GM10266 (cell line): ENCODE data around the gene HID1.

Experiments used
- DNase-seq: peaks from one replicate; pipeline ENCODE4 v3.0.0; 2012; ENCODE audit errors: extremely low spot score
- TF ChIP-seq, protein P1 (sequence below): IDR thresholded peaks from 2 replicates; pipeline ENCODE4 v1.5.1; 2012; ENCODE audit warnings: mild to moderate bottlenecking, low read depth; ENCODE audit not compliant: control insufficient read depth, insufficient read depth; ENCODE audit errors: missing control alignments

The HID1 gene

DNA sequence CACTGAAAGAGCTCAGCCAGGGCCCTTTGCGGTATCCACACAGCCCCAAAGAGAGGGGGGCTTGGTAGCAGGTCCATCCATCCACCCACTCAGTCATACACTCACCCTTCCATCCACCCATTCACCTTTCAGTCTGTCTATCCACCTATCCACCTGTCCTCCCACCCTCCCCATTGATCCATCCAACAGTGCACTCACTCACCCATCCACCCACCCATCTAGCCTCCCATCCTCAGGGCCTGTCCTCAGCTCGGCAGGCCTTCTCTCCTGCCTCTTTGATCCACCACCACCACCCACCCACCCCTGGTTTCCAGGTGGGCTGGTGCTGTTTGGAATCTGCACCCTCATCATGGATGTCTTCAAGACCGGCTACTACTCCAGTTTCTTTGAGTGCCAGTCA, 47.3 kb downstream of the HID1 start:
- no peak for DNase-seq
- TF ChIP-seq, protein P1, sequence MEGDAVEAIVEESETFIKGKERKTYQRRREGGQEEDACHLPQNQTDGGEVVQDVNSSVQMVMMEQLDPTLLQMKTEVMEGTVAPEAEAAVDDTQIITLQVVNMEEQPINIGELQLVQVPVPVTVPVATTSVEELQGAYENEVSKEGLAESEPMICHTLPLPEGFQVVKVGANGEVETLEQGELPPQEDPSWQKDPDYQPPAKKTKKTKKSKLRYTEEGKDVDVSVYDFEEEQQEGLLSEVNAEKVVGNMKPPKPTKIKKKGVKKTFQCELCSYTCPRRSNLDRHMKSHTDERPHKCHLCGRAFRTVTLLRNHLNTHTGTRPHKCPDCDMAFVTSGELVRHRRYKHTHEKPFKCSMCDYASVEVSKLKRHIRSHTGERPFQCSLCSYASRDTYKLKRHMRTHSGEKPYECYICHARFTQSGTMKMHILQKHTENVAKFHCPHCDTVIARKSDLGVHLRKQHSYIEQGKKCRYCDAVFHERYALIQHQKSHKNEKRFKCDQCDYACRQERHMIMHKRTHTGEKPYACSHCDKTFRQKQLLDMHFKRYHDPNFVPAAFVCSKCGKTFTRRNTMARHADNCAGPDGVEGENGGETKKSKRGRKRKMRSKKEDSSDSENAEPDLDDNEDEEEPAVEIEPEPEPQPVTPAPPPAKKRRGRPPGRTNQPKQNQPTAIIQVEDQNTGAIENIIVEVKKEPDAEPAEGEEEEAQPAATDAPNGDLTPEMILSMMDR, result no peak

DNA sequence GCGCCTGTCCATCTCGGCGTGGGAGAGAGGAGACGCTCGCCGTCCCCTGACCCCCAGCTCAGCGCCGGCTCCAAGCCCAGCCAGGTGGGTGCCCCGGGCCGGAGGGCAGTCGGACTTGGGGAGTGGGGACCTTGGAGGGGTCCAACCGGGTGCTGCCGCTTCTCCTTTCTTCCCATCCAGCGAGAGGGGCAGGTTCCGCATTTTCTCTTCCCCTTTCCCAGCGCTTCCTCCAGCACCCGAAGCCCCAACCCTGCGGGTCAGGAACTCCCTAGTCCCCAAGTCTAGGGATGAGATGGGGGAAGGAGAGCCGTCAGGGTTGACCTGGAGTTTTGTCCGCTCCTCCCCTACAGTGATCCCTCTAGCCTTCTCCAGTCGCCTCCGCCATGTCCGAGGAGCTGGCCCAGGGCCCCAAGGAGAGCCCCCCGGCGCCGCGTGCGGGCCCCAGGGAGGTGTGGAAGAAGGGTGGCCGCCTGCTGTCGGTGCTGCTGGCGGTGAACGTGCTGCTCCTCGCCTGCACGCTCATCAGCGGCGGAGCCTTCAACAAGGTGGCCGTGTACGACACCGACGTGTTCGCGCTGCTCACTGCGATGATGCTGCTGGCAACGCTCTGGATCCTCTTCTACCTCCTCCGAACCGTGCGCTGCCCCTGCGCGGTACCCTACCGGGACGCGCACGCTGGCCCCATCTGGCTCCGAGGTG, 48.2 kb downstream of the HID1 start, which contains the start of gene OTOP2:
Gene OTOP2, plus strand, starts transcription at position 24 of the 699 bp plus-strand sequence. Its CDS starts 360 bp downstream, at position 384.
- DNase-seq, result no peak
- TF ChIP-seq, protein P1, result no peak

DNA sequence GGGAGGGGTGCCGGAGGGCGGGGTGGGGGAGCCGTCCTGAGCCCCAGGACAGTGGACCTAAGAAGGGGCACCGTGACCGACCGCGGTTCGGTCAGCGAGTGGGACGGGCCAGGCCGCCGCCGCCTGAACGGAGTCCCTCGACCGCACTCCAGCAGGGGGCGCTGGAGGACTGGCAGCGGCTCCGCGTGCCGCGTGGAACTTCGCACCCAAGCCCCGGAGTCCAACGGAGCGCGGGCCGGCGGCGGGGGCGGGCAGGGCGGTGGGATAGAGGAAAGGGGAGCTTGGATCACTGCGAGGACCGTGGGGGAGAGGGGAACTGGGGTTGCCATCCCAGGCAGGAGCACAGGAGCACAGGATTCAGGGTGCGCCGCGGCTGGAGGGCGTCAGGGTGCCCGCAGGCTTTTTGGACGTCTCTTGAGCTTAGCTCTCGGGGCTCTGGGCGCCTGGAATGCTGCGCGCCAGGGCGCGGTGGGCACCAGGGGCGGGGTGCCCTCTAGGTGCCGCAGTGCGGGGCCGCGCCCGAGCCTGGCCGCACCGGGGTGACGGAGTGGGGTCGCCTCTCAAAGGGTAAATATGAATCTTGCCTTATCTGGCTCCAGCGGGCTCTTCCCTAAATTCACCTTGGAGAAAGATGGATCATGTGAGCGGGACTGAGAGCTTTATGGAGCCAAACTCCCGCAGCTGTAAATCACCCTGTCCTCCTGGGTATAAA, 48.9 kb downstream of the HID1 start:
- TF ChIP-seq, protein P1, result peak; percentile 95
- DNase-seq, result peak; percentile 94

DNA sequence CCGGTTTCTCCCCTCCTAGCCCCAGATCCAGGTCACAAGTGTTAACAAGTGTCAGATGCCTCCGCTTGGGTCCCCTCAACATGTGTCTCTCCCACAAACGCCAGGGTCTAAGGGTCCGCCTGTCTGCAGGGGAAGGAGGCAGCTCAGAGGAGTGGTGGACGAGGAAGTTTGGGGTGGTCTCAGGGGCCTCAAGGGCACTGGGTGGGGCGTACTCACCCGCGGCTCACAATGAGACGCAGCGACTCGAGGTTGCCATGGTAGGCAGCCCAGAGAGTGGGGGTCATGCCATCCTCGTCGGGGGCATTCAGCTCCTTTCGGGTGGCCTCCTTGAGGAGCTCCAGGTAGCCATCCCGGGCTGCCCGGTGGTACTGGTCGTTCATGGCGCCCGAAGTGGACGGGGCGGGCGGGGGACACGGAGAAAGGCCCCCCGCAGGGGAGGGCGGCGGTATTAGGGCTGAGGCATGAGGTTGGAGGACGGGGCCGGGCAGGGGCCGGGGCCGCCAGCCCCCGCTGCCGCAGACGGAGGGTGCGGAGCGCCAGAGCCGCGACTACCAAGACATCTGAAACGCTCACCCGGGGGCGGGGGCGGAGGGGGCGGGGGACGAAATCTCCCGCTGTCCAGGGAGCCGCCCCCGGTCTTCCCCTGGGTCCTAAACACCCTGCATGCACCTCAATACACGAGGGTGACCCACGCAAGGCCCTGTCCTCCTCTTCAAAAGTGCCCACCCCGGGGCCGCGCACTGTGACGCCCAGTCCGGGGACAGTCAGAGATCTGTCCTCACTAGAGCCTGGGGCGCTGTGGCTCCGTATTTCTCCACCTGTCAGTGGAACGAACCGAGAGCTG, 49.6 kb downstream of the HID1 start, which contains the start of gene USH1G:
Gene USH1G, minus strand, starts transcription at position 562 of the 844 bp plus-strand sequence. Its CDS starts 182 bp downstream, at position 380.
- DNase-seq, result peak; percentile 80
- TF ChIP-seq, protein P1, result no peak

DNA sequence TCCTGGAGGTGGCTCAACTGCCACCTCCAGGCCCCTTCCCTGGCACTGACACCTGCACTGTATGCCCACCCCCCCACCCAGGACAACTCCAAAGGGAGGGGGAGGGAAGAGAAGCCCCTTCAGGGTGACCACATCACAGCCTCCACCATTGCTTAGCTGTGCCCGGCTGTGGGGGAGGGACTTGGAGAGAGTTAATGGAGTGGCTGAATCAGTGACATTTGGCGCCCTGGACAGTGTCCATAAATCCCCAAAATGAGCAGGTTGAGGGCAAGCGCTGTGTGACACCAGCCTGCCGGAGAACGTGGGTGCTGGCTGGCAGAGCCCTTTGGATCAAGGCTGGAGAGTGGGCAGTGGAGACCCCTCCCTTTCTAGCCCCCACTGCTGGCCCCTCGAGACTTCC, 50.4 kb downstream of the HID1 start:
- TF ChIP-seq, protein P1, result no peak
- no peak for DNase-seq

DNA sequence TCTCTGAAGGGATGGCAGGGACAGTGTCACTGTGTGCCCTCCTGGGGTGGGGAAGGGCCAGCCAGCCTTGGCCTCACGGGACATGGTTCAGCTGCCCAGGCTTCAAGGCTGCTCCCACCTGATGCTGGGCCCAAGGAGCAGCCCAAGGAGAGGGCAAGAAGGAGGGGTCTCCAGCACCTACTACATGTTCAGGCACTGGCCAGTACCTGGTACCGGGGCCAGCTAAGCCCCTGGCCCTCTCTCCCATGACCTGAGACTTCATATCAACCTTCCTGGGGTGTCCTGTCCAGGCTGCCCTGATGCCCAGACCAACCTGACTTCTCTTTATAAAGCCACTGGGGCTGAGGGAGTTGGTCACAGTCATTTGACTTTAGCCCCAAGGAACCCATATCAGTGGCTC, 50.8 kb downstream of the HID1 start:
- TF ChIP-seq, protein P1, result no peak
- no peak for DNase-seq
